ENCODE measurements around the gene TNFRSF18. TPM values are rescaled to one million over a fixed set of nuclear protein-coding genes. Genes with fewer than 3 reads are reported as not detected.

Gene TNFRSF18
- polyA plus RNA-seq, 1 donor from 2014 or later, result not detected

DNA sequence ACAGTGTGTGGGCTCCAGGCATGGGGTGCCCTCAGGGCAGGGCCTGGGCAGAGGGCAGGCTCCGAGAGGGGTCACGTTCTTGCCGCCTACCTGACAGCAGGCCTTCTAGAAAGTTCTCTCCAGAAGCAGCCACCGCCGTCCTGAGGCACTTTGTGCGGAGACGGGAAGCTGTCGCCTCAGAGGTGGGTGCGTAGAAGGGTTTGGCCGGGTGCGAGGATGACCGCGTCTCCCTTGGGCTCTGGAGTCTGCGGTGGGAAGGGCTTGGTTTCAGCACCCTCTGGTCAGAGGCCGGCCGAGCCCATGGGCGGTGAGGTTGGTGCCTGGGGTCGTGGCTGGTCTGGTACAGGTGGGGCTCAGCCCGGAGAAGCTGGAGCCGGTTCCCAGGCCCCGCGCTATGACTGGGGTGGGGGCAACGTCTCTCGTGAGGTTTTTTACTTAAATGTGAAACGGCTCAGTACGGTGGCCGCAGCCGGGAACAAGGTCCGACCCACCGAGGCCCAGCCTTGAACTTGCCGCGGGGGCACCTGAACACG lies 42.8 kb downstream of the TNFRSF18 start:
- Histone ChIP-seq H3K9me3 (ENCODE audit: low read length) (no peaks in the 10 kb centered on the region), H3K27me3 (ENCODE audit: insufficient read depth, low read depth, low read length) (no peaks in the 10 kb centered on the region), H3K4me3 (ENCODE audit: low read length) (no peak overlapping the region), H3K36me3 (ENCODE audit: insufficient read depth, low read length) (no peaks in the 10 kb centered on the region), H3K27ac (ENCODE audit: low read length) (no peak overlapping the region), H2AFZ (ENCODE audit: low read depth, low read length) (no peak overlapping the region), H3K79me2 (replicated peaks; ENCODE audit: insufficient read depth, low read length) (no peaks in the 10 kb centered on the region), H3F3A (ENCODE audit: insufficient read depth, low read length, poor library complexity, severe bottlenecking) (no peaks in the 10 kb centered on the region), H3K9ac (ENCODE audit: low read length) (no peak overlapping the region), H3K4me2 (ENCODE audit: low read length) (no peak overlapping the region), H3K9me2 (ENCODE audit: insufficient read depth, low read length) (no peaks in the 10 kb centered on the region), H4K20me1 (ENCODE audit: insufficient read depth) (no peaks in the 10 kb centered on the region)
- TF ChIP-seq, protein P1, sequence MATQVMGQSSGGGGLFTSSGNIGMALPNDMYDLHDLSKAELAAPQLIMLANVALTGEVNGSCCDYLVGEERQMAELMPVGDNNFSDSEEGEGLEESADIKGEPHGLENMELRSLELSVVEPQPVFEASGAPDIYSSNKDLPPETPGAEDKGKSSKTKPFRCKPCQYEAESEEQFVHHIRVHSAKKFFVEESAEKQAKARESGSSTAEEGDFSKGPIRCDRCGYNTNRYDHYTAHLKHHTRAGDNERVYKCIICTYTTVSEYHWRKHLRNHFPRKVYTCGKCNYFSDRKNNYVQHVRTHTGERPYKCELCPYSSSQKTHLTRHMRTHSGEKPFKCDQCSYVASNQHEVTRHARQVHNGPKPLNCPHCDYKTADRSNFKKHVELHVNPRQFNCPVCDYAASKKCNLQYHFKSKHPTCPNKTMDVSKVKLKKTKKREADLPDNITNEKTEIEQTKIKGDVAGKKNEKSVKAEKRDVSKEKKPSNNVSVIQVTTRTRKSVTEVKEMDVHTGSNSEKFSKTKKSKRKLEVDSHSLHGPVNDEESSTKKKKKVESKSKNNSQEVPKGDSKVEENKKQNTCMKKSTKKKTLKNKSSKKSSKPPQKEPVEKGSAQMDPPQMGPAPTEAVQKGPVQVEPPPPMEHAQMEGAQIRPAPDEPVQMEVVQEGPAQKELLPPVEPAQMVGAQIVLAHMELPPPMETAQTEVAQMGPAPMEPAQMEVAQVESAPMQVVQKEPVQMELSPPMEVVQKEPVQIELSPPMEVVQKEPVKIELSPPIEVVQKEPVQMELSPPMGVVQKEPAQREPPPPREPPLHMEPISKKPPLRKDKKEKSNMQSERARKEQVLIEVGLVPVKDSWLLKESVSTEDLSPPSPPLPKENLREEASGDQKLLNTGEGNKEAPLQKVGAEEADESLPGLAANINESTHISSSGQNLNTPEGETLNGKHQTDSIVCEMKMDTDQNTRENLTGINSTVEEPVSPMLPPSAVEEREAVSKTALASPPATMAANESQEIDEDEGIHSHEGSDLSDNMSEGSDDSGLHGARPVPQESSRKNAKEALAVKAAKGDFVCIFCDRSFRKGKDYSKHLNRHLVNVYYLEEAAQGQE (IDR thresholded peaks at IDR 0.05; ENCODE audit: borderline replicate concordance), result no peak
- TF ChIP-seq, protein P2, sequence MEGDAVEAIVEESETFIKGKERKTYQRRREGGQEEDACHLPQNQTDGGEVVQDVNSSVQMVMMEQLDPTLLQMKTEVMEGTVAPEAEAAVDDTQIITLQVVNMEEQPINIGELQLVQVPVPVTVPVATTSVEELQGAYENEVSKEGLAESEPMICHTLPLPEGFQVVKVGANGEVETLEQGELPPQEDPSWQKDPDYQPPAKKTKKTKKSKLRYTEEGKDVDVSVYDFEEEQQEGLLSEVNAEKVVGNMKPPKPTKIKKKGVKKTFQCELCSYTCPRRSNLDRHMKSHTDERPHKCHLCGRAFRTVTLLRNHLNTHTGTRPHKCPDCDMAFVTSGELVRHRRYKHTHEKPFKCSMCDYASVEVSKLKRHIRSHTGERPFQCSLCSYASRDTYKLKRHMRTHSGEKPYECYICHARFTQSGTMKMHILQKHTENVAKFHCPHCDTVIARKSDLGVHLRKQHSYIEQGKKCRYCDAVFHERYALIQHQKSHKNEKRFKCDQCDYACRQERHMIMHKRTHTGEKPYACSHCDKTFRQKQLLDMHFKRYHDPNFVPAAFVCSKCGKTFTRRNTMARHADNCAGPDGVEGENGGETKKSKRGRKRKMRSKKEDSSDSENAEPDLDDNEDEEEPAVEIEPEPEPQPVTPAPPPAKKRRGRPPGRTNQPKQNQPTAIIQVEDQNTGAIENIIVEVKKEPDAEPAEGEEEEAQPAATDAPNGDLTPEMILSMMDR (IDR thresholded peaks at IDR 0.05; ENCODE audit: poor library complexity, severe bottlenecking), result no peak
- no peak for TF ChIP-seq SMC3 (conservative IDR thresholded peaks at IDR 0.05; ENCODE audit: poor library complexity)
- no peak for TF ChIP-seq POLR2AphosphoS5 (IDR thresholded peaks at IDR 0.05)
- no peak for TF ChIP-seq RAD21 (conservative IDR thresholded peaks at IDR 0.05)
- TF ChIP-seq MXI1 (conservative IDR thresholded peaks at IDR 0.05; ENCODE audit: poor library complexity, severe bottlenecking), result no peak
- TF ChIP-seq TAF1 (IDR thresholded peaks at IDR 0.05; ENCODE audit: low read depth), result no peak
- TF ChIP-seq EP300 (conservative IDR thresholded peaks at IDR 0.05; ENCODE audit: poor library complexity, severe bottlenecking), result no peak
- no peak for TF ChIP-seq EZH2 (IDR thresholded peaks at IDR 0.05; ENCODE audit: borderline replicate concordance, insufficient read depth, low read length, poor library complexity, severe bottlenecking)

- Histone ChIP-seq H3K9me3 (ENCODE audit: low read length) (no peaks in the 10 kb centered on the region), H3K79me2 (replicated peaks; ENCODE audit: insufficient read depth, low read length) (no peaks in the 10 kb centered on the region), H3K9ac (ENCODE audit: low read length) (no peak overlapping the region), H3K4me3 (ENCODE audit: low read length) (no peak overlapping the region), H2AFZ (ENCODE audit: low read depth, low read length) (no peak overlapping the region), H3K27me3 (ENCODE audit: insufficient read depth, low read depth, low read length) (no peaks in the 10 kb centered on the region), H4K20me1 (ENCODE audit: insufficient read depth) (no peaks in the 10 kb centered on the region), H3K9me2 (ENCODE audit: insufficient read depth, low read length) (no peaks in the 10 kb centered on the region), H3K4me2 (ENCODE audit: low read length) (no peak overlapping the region), H3K36me3 (ENCODE audit: insufficient read depth, low read length) (no peaks in the 10 kb centered on the region), H3K27ac (ENCODE audit: low read length) (no peak overlapping the region), H3F3A (ENCODE audit: insufficient read depth, low read length, poor library complexity, severe bottlenecking) (no peaks in the 10 kb centered on the region)
- TF ChIP-seq, protein P2 (IDR thresholded peaks at IDR 0.05; ENCODE audit: poor library complexity, severe bottlenecking), result no peak
- TF ChIP-seq EZH2 (IDR thresholded peaks at IDR 0.05; ENCODE audit: borderline replicate concordance, insufficient read depth, low read length, poor library complexity, severe bottlenecking) (no peak), EP300 (conservative IDR thresholded peaks at IDR 0.05; ENCODE audit: poor library complexity, severe bottlenecking) (no peak), POLR2AphosphoS5 (IDR thresholded peaks at IDR 0.05) (no peak), RAD21 (conservative IDR thresholded peaks at IDR 0.05) (no peak)
Measured at GRCh38 chr1:1162597-1163537, 43.5 kb downstream of the TNFRSF18 start.

All from neural cell (in vitro differentiated cells).